GM19238 (cell line): Measurements from ENCODE around the gene CARD10.
"Not testable (repeated sequence)": the region's sequence is repeated elsewhere in the genome, so short reads cannot be mapped to it uniquely, and the experiment has no call there.

ENCODE experiments used
- DNase-seq: peaks from one replicate; pipeline ENCODE4 v3.0.0; 2011; ENCODE audit warnings: low spot score; ENCODE audit not compliant: insufficient read length

CARD10 gene

GRCh38 chr22:37553725-37554124, 34.5 kb upstream of the CARD10 start:
- no peak for DNase-seq

DNA sequence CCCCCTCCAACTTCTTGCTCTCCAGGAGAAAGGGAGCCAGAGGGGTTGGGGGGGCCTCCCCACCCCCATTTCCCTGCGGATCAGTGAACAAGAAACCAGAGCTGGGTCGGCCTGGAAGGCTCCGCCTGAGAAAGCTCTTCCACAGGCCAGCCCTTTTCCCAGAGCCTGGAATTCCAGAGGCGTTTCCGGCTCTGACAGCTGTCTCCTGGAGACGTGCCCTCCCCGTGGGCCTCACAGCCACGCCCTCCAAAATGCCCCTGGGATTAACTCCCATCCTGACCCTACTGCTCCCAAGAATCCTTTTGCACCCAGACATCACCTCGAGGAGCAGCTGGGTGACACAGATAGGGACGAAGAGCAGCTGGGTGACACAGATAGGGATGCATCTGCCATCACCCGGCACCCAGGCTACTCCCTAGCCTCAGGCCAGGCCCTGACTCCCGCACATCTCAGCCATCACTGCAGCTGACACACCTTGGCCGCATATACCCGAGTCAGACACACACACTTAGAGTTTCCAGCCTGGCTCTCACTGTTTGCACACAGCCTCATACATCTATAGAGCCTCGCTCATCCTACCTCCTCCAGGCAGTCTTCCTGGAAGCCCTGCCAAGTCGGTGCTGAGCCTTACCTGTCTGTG, 33.4 kb upstream of the CARD10 start:
- no peak for DNase-seq

DNA sequence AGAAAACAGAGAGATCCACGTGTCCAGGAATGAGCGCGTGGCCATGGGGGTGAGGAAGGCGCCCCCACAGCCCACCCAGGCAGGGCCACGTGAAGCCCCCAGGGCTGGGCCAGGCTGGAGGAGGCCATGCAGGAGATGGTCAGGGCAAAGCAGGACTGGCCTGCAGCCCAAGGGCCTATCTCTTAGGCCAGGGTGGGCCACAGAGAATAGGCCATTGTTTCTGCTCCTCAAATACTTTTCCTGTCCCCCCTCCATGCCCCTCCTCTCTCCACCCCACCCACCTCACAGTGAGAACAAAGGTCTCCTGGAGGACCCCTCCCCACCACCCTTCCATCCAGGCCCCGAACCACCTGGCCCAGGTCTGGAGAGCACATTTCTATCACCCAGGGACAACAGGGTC, 32.8 kb upstream of the CARD10 start:
- no peak for DNase-seq

GRCh38 chr22:37550921-37551320, 31.7 kb upstream of the CARD10 start:
- DNase-seq = not testable (repeated sequence)

DNA sequence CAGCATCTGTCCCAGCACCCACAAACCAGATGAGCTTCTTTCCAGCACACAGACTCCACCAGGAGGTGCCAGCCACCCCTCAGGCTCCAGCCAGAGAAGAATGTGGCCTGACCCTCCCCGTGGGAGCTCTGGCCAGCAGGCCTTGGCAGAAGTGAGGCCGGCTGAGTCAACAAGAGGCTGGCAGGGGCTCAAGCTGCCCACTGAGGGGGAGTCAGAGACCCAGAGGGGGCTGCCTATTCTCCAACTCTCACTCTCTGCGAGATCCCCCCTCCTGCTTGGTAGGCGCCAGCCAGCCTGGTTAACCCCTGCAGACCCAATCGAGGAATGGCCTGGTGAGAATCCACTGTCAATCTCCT, 30.5 kb upstream of the CARD10 start:
- DNase-seq = no peak

GRCh38 chr22:37547251-37547741, 28.1 kb upstream of the CARD10 start:
- no peak for DNase-seq

GRCh38 chr22:37546437-37547250, 27.4 kb upstream of the CARD10 start:
- DNase-seq = no peak

DNA sequence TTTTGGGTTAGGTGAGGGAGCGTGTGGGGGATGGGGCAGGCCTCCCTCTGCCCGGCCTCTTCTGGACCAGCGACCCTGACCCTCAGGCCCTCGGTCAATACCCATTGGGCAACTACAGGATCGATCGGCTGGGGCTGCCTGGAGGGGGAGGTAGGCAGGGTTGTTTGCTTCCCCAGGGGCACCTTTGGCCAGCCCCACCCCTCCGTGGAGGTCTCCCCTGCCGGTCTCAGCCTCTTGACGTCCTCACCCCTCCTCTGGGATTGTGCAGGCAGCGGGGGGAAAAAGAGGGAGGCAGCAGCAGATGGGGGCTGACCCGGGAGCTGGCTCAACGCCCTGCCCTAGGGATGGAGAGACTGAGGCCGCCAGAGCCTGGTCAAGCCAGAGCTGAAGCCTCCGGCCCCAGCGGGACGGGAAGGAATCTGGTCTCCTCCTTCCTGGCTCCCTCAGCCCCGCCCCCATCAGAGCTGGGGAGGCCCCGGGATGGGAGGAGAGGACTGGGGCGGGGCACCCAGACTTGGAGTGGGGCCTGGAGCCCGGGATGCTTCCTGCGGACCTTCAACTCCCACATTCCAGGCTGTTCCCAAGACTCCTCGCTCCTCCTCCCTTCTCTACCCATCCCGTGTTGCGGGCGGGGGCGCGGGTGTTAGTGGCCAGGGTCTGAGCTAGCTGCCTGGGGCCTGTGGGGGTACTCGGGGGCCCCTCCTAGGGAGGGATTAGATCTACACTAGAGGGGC, 26.7 kb upstream of the CARD10 start:
- DNase-seq = no peak

- peak; percentile 36 for DNase-seq
Observed at GRCh38 chr22:37544955-37545702, 25.9 kb upstream of the CARD10 start.

GRCh38 chr22:37542959-37543358, 23.7 kb upstream of the CARD10 start:
- no peak for DNase-seq

- DNase-seq = not testable (repeated sequence)
Observed at GRCh38 chr22:37542416-37542815, 23.2 kb upstream of the CARD10 start.

GRCh38 chr22:37539790-37540189, 20.6 kb upstream of the CARD10 start:
- DNase-seq = not testable (repeated sequence)

GRCh38 chr22:37538590-37539357, 19.6 kb upstream of the CARD10 start:
- DNase-seq = peak; percentile 93

DNA sequence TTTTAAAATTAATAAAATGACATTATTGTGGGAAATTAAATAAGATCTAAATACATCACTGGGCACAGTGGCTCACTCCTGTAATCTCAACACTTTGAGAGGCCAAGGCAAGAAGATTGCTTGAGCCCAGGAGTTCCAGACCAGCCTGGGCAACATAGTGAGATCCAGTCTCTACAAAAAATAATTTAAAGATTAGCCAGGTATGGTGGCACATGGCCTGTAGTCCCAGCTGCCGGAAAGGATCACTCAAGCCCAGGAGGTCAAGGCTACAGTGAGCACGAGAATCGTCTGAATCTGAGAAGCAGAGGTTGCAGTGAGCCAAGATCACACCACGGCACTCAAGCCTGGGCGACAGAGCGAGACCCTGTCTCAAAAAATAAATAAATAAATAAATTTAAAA, 15.9 kb upstream of the CARD10 start:
- no peak for DNase-seq

DNA sequence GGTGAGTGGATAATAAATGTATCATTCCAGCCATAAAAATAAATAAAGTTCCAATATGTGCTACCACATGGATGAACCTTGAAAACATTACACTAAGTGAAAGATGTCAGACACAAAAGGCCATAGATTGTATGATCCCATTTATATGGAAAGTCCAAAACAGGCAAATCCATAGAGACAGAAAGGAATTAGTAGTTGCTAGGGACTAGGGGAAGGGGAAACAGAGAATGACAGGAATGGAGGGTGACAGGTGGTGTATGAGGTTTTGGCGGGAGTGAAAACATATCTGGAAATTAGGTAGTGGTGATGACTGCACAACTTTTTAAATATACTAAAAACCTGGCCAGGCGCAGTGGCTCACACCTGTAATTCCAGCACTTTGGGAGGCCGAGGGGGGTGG, 15.2 kb upstream of the CARD10 start:
- no peak for DNase-seq

GRCh38 chr22:37533995-37534394, 14.8 kb upstream of the CARD10 start:
- DNase-seq = no peak

GRCh38 chr22:37529652-37530345, 10.6 kb upstream of the CARD10 start:
- no peak for DNase-seq

- DNase-seq = not testable (repeated sequence)
Observed at GRCh38 chr22:37527952-37528351, 8.7 kb upstream of the CARD10 start.

DNA sequence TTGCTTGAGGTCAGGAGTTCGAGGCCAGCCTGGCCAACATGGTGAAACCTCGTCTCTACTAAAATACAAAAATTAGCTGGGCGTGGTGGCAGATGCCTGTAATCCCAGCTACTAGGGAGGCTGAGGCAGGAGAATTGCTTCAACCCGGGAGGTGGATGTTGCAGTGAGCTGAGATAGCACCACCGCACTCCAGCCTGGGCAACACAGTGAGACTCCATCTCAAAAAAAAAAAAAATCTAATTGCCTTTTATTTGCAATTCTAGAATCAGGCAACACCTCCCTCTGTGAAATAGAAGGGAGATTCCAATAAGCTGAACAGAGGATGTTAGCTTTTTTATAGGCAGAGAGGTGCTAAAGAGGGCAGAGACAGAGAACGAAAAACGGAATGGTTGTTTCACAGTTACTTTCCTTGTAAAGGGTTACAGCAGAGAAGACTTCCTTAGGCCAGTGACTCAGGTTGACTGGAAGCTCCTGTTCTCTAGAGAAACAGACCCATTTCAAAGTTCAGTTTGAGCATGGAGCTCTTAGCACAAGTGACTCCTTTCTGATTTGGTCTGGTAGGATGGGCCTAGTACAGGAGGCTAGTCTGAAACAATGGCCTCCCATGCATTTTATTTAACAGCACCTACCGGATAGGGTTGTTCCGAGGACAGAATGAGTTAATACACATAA, 8.0 kb upstream of the CARD10 start:
- not testable (repeated sequence) for DNase-seq

DNA sequence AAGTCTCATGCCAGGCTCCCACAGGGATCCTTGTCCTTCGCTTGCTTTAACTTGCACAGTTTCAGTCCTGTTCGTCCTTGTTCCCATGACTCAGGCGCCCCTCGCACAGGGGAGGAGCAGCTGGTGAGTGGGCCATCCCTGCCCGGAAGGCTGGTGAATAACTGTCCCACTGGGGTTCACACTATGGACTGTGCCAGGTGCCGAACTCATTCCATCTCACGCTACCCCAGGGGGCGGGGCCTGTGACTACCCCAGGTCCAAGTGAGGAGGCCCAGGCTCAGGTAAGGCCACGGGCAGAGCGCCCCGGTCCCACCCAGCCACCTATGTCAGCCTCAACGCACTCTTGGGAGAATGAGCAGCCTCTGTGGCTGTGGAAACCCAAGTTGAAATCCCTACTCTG, 7.2 kb upstream of the CARD10 start:
- no peak for DNase-seq
